Measurements from ENCODE around the gene FUBP3.
"Not testable (repeated sequence)": the region's sequence is repeated elsewhere in the genome, so short reads cannot be mapped to it uniquely, and the experiment has no call there.

The FUBP3 gene

GRCh38 chr9:130557077-130557468 lies 22.3 kb upstream of the FUBP3 start:
- no peak for DNase-seq

- DNase-seq: peak; percentile 39
Observed at GRCh38 chr9:130561056-130561455, 18.3 kb upstream of the FUBP3 start.

GRCh38 chr9:130562525-130562924 lies 16.9 kb upstream of the FUBP3 start:
- not testable (repeated sequence) for DNase-seq

GRCh38 chr9:130563797-130564196 lies 15.6 kb upstream of the FUBP3 start:
- no peak for DNase-seq

- no peak for DNase-seq
Observed at GRCh38 chr9:130565792-130566191, 13.6 kb upstream of the FUBP3 start.

- no peak for DNase-seq
Observed at GRCh38 chr9:130570208-130570607, 9.2 kb upstream of the FUBP3 start.

- DNase-seq: no peak
Observed at GRCh38 chr9:130575514-130575913, 3.9 kb upstream of the FUBP3 start.

GRCh38 chr9:130576176-130576575 lies 3.2 kb upstream of the FUBP3 start:
- DNase-seq: no peak

GRCh38 chr9:130579738-130580463 lies 524 bp downstream of the FUBP3 start:
- no peak for DNase-seq

- DNase-seq: no peak
Observed at GRCh38 chr9:130581766-130582165, 2.4 kb downstream of the FUBP3 start.

GRCh38 chr9:130583271-130583670 lies 3.9 kb downstream of the FUBP3 start:
- DNase-seq: no peak

GRCh38 chr9:130587921-130588320 lies 8.5 kb downstream of the FUBP3 start:
- no peak for DNase-seq

GRCh38 chr9:130588416-130588815 lies 9.0 kb downstream of the FUBP3 start:
- DNase-seq: no peak

- no peak for DNase-seq
Observed at GRCh38 chr9:130589754-130590153, 10.4 kb downstream of the FUBP3 start.

GRCh38 chr9:130590305-130590704 lies 10.9 kb downstream of the FUBP3 start:
- no peak for DNase-seq

- DNase-seq: no peak
Observed at GRCh38 chr9:130593020-130593419, 13.6 kb downstream of the FUBP3 start.

GRCh38 chr9:130597228-130597627 lies 17.9 kb downstream of the FUBP3 start:
- no peak for DNase-seq

- DNase-seq: no peak
Observed at GRCh38 chr9:130598188-130598587, 18.8 kb downstream of the FUBP3 start.

GRCh38 chr9:130599625-130600024 lies 20.2 kb downstream of the FUBP3 start:
- no peak for DNase-seq

- no peak for DNase-seq
Observed at GRCh38 chr9:130601100-130601499, 21.7 kb downstream of the FUBP3 start.

- no peak for DNase-seq
Observed at GRCh38 chr9:130604295-130604694, 24.9 kb downstream of the FUBP3 start.

GRCh38 chr9:130606887-130607600 lies 27.7 kb downstream of the FUBP3 start:
- no peak for DNase-seq

GRCh38 chr9:130607640-130608420 lies 28.5 kb downstream of the FUBP3 start:
- DNase-seq: no peak

Data from kidney glomerular epithelial cell (primary cell).